Measurements from ENCODE around the gene FAM53A. TPM values are rescaled to one million over a fixed set of nuclear protein-coding genes. Genes with fewer than 3 reads are reported as not detected.

FAM53A gene
- total and polyA plus RNA-seq, 2 of the 13 experiments (the other 11 are each of a cell fraction or from before 2014, with no cell fraction given): 0.48 to 1.1 TPM

GRCh38 chr4:1705732-1706131 is 21.6 kb upstream of the FAM53A start (continued):
- no peak for TF ChIP-seq PCBP2 (optimal IDR thresholded peaks at IDR 0.05; ENCODE audit: low read depth, low read length, poor library complexity, severe bottlenecking)
- TF ChIP-seq NRL (CRISPR knock-in tag; IDR thresholded peaks at IDR 0.05; ENCODE audit: borderline replicate concordance): no peak

GRCh38 chr4:1703867-1704266 is 19.8 kb upstream of the FAM53A start:
- H3K36me3 ChIP-seq (replicated peaks in 1 of 2; ENCODE audit: control insufficient read depth in 1 of 2, insufficient read depth in 2 of 2, low read length in 2 of 2): peaks cover 18 to 56% of the 10 kb centered on the region in 2 experiments
- ChIA-PET CTCF (ENCODE audit: low intra/inter-chr PET ratio, low total read pairs) (no interaction called here), POLR2A (no interaction called here)
- no peak overlapping the region for H3K4me3 ChIP-seq (replicated peaks in 1 of 3; ENCODE audit: insufficient read depth in 1 of 3, low read depth in 2 of 3, low read length in 3 of 3)
- DNase-seq (ENCODE audit: low spot score): no peak
- 94% methylated on average over 1 of the region's 1 CpG for WGBS (ENCODE audit: low lambda C conversion rate)
- H3K9me3 ChIP-seq (ENCODE audit: low read length): no peaks in the 10 kb centered on the region
- no peak for FAIRE-seq
- H4K20me1 ChIP-seq (ENCODE audit: insufficient read depth, low read length): peaks cover 5% of the 10 kb centered on the region; the same call in 1 of the 2 replicates
- no peak overlapping the region for H3K4me2 ChIP-seq (ENCODE audit: low read depth, low read length)
- in situ Hi-C loops (cut with HindIII; ENCODE audit: extremely low pct_ligation_motif_present, low pct_unique_long_range_greater_than_20kb) (no loop called here), intact Hi-C loops (cut with micrococcal nuclease; ENCODE audit: unreplicated experiment) (no loop called here)
- H3K4me1 ChIP-seq (ENCODE audit: insufficient read depth, low read length): peaks cover 25% of the 10 kb centered on the region
- no peak overlapping the region for H2AFZ ChIP-seq (ENCODE audit: low read length)
- H3K79me2 ChIP-seq (ENCODE audit: insufficient read depth, low read length): peaks cover 59% of the 10 kb centered on the region
- no TSS peak for BruUV-seq (replicated peaks)
- no peak overlapping the region for H3K9ac ChIP-seq (ENCODE audit: insufficient read depth, low read depth, low read length)
- no peak for ATAC-seq
- no peak overlapping the region for H3K27ac ChIP-seq (ENCODE audit: extremely low read length, insufficient read depth, low read length)
- H3K27me3 ChIP-seq (ENCODE audit: control insufficient read depth in 1 of 2, insufficient read depth in 2 of 2, low read length in 2 of 2): no peaks in the 10 kb centered on the region
- TF ChIP-seq ZNF44 (CRISPR knock-in tag; IDR thresholded peaks at IDR 0.05) (no peak), TRAFD1 (CRISPR knock-in tag; IDR thresholded peaks at IDR 0.05; ENCODE audit: borderline replicate concordance) (no peak), ZNF225 (CRISPR knock-in tag; IDR thresholded peaks at IDR 0.05) (no peak), ZNF709 (CRISPR knock-in tag; IDR thresholded peaks at IDR 0.05) (no peak), GABPA (IDR thresholded peaks at IDR 0.05; ENCODE audit: low read depth, low read length) (no peak), GABPA (CRISPR knock-in tag; IDR thresholded peaks at IDR 0.05; ENCODE audit: low read depth) (no peak), U2AF2 (IDR thresholded peaks at IDR 0.05; ENCODE audit: low read depth, low read length) (no peak), ZNF670 (CRISPR knock-in tag; IDR thresholded peaks at IDR 0.05; ENCODE audit: borderline replicate concordance) (no peak), ZBTB39 (CRISPR knock-in tag; IDR thresholded peaks at IDR 0.05) (no peak), NCOA1 (CRISPR knock-in tag; IDR thresholded peaks at IDR 0.05) (no peak), ZBTB7B (CRISPR knock-in tag; IDR thresholded peaks at IDR 0.05) (no peak), ZNF3 (CRISPR knock-in tag; IDR thresholded peaks at IDR 0.05) (no peak), ZFP62 (CRISPR knock-in tag; IDR thresholded peaks at IDR 0.05) (no peak)
- TF ChIP-seq, protein P1, sequence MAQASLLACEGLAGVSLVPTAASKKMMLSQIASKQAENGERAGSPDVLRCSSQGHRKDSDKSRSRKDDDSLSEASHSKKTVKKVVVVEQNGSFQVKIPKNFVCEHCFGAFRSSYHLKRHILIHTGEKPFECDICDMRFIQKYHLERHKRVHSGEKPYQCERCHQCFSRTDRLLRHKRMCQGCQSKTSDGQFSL (CRISPR knock-in tag; IDR thresholded peaks at IDR 0.05): no peak
- TF ChIP-seq, protein P2, sequence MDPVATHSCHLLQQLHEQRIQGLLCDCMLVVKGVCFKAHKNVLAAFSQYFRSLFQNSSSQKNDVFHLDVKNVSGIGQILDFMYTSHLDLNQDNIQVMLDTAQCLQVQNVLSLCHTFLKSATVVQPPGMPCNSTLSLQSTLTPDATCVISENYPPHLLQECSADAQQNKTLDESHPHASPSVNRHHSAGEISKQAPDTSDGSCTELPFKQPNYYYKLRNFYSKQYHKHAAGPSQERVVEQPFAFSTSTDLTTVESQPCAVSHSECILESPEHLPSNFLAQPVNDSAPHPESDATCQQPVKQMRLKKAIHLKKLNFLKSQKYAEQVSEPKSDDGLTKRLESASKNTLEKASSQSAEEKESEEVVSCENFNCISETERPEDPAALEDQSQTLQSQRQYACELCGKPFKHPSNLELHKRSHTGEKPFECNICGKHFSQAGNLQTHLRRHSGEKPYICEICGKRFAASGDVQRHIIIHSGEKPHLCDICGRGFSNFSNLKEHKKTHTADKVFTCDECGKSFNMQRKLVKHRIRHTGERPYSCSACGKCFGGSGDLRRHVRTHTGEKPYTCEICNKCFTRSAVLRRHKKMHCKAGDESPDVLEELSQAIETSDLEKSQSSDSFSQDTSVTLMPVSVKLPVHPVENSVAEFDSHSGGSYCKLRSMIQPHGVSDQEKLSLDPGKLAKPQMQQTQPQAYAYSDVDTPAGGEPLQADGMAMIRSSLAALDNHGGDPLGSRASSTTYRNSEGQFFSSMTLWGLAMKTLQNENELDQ (CRISPR knock-in tag; IDR thresholded peaks at IDR 0.05; ENCODE audit: borderline replicate concordance): no peak
- TF ChIP-seq, protein P3, sequence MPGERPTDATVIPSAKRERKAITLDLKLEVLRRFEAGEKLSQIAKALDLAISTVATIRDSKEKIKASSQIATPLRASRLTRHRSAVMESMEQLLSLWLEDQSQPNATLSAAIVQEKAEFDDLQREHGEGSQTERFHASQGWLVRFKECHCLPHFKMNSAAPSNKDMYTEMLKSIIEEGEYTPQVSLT (CRISPR knock-in tag; IDR thresholded peaks at IDR 0.05; ENCODE audit: borderline replicate concordance, low read depth): no peak

Measured in HepG2 (cell line).